PC-3 (cell line): Measurements from ENCODE around the gene USP48.

Experiments
- EZH2 ChIP-seq: fragments of 300-600 bp; sonication (generic); IDR thresholded peaks from one replicate; pipeline ENCODE4 v1.6.1; 2017; ENCODE audit warnings: antibody characterized with exemption, mild to moderate bottlenecking, low read length; ENCODE audit not compliant: unreplicated experiment
- TF ChIP-seq, protein P1 (sequence below): fragments of 300-600 bp; sonication (generic); conservative IDR thresholded peaks from 2 replicates; pipeline ENCODE4 v1.5.1; 2017; ENCODE audit warnings: antibody characterized with exemption, low read depth, mild to moderate bottlenecking, low read length

- TF ChIP-seq, protein P1, sequence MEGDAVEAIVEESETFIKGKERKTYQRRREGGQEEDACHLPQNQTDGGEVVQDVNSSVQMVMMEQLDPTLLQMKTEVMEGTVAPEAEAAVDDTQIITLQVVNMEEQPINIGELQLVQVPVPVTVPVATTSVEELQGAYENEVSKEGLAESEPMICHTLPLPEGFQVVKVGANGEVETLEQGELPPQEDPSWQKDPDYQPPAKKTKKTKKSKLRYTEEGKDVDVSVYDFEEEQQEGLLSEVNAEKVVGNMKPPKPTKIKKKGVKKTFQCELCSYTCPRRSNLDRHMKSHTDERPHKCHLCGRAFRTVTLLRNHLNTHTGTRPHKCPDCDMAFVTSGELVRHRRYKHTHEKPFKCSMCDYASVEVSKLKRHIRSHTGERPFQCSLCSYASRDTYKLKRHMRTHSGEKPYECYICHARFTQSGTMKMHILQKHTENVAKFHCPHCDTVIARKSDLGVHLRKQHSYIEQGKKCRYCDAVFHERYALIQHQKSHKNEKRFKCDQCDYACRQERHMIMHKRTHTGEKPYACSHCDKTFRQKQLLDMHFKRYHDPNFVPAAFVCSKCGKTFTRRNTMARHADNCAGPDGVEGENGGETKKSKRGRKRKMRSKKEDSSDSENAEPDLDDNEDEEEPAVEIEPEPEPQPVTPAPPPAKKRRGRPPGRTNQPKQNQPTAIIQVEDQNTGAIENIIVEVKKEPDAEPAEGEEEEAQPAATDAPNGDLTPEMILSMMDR = no peak
- TF ChIP-seq EZH2 = no peak
Observed at GRCh38 chr1:21643624-21644023, 139.3 kb downstream of the USP48 start.
